C4-2B (cell line): Measurements from ENCODE around the gene RPF1.

Experiments used
- ZFX ChIP-seq: fragments of 450-650 bp; IDR thresholded peaks from 2 replicates; pipeline ENCODE4 v1.6.1; 2017
- TF ChIP-seq, protein P1 (sequence below): fragments of 450-650 bp; conservative IDR thresholded peaks from 2 replicates; pipeline ENCODE4 v1.5.1; 2017; ENCODE audit warnings: mild to moderate bottlenecking

DNA sequence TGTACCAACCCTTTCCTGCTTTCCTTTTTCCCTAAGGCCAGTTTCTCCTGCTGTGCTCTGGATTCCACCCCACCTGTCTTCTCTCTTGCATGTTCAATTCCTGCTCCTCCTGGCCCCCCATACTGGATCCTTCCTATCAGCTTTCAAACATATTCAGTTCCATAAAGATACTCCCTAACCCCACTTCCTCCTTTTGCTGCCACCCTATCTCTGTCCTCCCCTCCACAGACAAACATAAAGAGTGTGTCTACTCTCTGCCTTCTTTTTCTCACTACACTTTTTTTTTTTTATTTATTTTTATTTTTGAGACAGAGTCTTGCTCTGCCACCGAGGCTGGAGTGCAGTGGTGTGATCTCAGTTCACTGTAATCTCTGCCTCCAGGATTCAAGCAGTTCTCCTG, 16.9 kb upstream of the RPF1 start:
- TF ChIP-seq, protein P1, sequence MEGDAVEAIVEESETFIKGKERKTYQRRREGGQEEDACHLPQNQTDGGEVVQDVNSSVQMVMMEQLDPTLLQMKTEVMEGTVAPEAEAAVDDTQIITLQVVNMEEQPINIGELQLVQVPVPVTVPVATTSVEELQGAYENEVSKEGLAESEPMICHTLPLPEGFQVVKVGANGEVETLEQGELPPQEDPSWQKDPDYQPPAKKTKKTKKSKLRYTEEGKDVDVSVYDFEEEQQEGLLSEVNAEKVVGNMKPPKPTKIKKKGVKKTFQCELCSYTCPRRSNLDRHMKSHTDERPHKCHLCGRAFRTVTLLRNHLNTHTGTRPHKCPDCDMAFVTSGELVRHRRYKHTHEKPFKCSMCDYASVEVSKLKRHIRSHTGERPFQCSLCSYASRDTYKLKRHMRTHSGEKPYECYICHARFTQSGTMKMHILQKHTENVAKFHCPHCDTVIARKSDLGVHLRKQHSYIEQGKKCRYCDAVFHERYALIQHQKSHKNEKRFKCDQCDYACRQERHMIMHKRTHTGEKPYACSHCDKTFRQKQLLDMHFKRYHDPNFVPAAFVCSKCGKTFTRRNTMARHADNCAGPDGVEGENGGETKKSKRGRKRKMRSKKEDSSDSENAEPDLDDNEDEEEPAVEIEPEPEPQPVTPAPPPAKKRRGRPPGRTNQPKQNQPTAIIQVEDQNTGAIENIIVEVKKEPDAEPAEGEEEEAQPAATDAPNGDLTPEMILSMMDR = no peak
- no peak for TF ChIP-seq ZFX
